22Rv1 (cell line): Measurements from ENCODE around the gene B3GNT2.

ENCODE experiments used
- H3K27ac ChIP-seq: fragments of 450-650 bp; 2 replicates; pipeline ENCODE4 v1.5.1; 2017
- ZFX ChIP-seq: fragments of 450-650 bp; IDR thresholded peaks from 2 replicates; pipeline ENCODE4 v1.6.1; 2017; ENCODE audit warnings: antibody characterized with exemption, borderline replicate concordance
- TF ChIP-seq, protein P1 (sequence below): fragments of 450-650 bp; IDR thresholded peaks from 2 replicates; pipeline ENCODE4 v1.5.1; 2017; ENCODE audit warnings: mild to moderate bottlenecking

B3GNT2 gene

DNA sequence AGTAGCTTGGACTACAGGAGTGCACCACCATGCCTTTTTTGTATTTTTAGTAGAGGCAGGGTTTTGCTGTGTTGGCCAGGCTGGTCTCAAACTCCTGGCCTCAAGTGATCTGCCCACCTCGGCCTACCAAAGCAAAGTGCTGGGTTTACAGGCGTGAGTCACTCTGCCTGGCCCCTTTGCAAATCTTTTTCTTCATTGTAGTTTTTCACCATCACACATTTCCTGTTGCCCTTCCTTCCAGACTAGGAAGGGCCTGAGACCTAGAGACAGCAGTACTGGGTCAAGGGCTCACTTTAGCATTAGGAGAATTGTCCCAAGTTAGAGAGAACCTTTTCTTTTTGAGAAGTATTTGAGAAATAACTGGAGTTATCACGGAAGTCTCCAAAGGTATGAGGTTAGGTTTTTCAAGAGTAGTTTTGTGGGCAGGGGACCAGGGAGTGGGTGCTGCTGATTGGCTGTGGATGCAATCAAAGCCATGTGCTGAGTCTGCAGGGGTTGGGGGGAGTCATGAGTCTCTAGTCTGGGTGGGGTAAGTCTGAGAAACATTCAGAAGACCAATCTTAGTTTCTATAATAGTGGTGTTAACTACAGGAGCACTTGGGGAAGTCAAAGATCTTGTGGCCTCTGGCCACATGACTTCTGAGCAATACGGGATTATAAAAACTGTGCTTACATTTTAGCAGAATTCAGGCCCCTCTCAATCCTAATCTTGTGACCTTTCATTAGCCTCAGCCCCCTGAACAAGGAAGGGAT, 23.7 kb downstream of the B3GNT2 start:
- TF ChIP-seq, protein P1, sequence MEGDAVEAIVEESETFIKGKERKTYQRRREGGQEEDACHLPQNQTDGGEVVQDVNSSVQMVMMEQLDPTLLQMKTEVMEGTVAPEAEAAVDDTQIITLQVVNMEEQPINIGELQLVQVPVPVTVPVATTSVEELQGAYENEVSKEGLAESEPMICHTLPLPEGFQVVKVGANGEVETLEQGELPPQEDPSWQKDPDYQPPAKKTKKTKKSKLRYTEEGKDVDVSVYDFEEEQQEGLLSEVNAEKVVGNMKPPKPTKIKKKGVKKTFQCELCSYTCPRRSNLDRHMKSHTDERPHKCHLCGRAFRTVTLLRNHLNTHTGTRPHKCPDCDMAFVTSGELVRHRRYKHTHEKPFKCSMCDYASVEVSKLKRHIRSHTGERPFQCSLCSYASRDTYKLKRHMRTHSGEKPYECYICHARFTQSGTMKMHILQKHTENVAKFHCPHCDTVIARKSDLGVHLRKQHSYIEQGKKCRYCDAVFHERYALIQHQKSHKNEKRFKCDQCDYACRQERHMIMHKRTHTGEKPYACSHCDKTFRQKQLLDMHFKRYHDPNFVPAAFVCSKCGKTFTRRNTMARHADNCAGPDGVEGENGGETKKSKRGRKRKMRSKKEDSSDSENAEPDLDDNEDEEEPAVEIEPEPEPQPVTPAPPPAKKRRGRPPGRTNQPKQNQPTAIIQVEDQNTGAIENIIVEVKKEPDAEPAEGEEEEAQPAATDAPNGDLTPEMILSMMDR: no peak
- no peak for TF ChIP-seq ZFX
- H3K27ac ChIP-seq: no peak overlapping the region

DNA sequence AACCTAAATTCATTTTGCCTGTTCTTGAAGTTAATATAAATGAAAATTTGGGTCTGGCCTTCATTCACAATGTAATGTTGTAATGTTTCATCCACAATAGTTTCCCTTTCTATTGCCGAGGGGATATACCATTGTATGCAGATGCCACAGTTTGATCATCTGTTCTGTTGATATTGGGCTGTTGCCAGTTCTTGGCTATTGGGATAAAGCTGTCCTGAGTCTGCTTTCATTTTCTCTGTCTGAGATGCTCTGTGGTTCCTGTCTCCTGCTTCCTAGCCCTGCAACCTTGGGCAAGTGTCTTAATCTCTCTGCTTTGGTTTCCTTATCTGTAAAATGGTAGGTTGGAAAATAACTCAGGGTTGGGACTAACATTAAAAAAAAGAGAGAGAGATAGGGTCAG, 25.2 kb downstream of the B3GNT2 start:
- H3K27ac ChIP-seq: no peak overlapping the region
- no peak for TF ChIP-seq ZFX
- TF ChIP-seq, protein P1: no peak

DNA sequence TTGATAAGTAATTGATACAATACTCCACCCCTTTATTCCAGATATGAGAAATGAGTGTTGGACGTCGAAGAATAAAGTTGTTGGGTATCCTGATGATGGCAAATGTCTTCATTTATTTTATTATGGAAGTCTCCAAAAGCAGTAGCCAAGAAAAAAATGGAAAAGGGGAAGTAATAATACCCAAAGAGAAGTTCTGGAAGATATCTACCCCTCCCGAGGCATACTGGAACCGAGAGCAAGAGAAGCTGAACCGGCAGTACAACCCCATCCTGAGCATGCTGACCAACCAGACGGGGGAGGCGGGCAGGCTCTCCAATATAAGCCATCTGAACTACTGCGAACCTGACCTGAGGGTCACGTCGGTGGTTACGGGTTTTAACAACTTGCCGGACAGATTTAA, 26.3 kb downstream of the B3GNT2 start:
- TF ChIP-seq, protein P1: no peak
- TF ChIP-seq ZFX: no peak
- no peak overlapping the region for H3K27ac ChIP-seq

DNA sequence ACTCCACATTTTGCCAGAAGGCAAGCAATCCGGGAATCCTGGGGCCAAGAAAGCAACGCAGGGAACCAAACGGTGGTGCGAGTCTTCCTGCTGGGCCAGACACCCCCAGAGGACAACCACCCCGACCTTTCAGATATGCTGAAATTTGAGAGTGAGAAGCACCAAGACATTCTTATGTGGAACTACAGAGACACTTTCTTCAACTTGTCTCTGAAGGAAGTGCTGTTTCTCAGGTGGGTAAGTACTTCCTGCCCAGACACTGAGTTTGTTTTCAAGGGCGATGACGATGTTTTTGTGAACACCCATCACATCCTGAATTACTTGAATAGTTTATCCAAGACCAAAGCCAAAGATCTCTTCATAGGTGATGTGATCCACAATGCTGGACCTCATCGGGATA, 26.8 kb downstream of the B3GNT2 start:
- no peak for TF ChIP-seq ZFX
- TF ChIP-seq, protein P1: no peak
- H3K27ac ChIP-seq: no peak overlapping the region

DNA sequence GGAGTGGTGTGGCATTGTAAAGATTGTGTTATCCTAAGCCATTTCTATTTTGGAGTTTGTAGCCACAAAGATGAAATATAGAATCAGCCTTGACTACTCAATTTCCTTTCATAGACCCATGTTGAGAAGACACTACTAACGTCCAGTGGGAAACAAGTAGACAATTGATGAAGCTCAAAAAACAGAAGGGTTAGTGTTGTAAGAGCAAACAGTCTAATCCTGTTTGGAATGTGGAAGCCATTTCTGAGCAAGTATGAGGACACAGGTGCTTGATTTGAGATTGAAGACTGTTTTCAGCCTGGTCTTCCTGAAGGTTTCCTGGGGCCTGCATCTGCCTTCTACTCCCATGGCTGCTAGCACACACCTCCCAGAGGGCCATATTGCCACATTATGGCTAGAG, 29.1 kb downstream of the B3GNT2 start:
- no peak overlapping the region for H3K27ac ChIP-seq
- TF ChIP-seq, protein P1: no peak
- TF ChIP-seq ZFX: no peak

DNA sequence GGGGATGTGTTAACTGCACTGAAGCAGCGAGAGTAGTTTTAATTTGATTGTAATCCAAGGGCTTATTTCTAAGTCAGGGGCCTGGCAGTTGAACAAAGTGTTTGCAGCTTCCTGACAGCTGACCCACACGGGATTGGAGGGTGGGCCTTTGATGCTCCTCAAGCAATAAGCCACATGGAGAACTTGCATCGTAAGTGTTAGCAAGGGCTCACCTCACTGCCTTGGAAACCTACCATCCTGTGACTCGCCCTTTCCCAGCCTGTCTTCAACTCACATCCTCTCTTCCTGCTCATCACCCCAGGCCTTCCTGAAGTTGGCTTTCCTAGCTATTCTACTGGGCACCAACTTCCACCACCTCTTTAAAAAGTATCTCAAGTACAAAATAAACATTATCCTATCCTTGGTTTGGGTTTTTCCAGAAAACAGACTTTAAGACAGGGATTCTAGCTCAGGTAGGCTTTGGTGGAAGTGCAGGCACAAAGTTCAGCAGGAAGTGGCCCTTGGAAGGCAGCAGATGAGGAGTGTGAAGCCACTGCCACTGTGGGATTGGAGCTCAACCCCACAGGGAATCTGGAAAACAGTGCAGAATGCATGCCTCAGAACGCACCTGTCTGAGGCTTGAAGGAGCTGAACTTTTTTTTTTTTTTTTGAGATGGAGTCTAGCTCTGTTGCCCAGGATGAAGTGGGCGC, 31.6 kb downstream of the B3GNT2 start:
- H3K27ac ChIP-seq: no peak overlapping the region
- TF ChIP-seq, protein P1: no peak
- TF ChIP-seq ZFX: no peak

DNA sequence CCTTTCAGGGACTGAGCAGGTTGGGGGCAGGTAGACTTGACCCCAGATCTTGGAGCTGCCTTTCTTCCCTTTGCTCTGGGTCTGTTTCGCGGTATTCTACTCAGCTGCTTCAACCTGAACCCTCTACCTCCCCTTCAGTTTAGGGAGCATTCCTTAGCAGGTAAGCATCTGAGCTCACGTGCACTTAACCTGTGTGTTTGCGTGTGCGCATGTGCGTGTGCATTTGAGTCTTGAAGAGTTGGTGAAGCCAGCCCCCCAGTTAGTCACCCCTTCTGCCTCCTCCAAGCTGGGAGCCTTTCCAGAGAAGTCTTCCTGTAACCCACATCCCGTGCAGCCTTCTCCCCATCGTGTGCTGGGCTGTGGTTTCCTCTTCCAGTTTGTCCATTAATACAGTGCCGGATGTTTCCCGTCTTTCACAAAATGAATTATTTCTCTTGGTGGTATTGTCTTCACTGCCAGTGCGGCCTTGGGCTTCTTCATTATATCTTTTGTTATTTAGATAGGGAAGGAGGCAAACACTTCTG, 33.2 kb downstream of the B3GNT2 start:
- TF ChIP-seq, protein P1: no peak
- TF ChIP-seq ZFX: no peak
- H3K27ac ChIP-seq: no peak overlapping the region
